Bronchial epithelial cell (primary cell): Measurements from ENCODE around the gene HSCB. TPM values are rescaled to one million over a fixed set of nuclear protein-coding genes. Genes with fewer than 3 reads are reported as not detected.
"Not testable (repeated sequence)": the region's sequence is repeated elsewhere in the genome, so short reads cannot be mapped to it uniquely, and the experiment has no call there.

Source experiments
- DNase-seq: peaks from one replicate; pipeline ENCODE4 v3.0.0-alpha.2; 2010; ENCODE audit warnings: low read depth
- FAIRE-seq: peaks from 2 replicates; lab custom pipeline; 2011; peaks lifted over from hg19 to GRCh38; lab: Jason Lieb, UNC
- H3K27me3 ChIP-seq: 2 replicates; pipeline ENCODE4 v1.5.1; 2011; ENCODE audit warnings: low read length; ENCODE audit not compliant: control insufficient read depth, insufficient read depth
- H3K36me3 ChIP-seq: 2 replicates; pipeline ENCODE4 v1.5.1; 2011; ENCODE audit warnings: low read length; ENCODE audit not compliant: control insufficient read depth, insufficient read depth
- H3K4me3 ChIP-seq: 2 replicates; pipeline ENCODE4 v1.5.1; 2011; ENCODE audit warnings: mild to moderate bottlenecking, low read depth, low read length, control low read depth
- CTCF ChIP-seq: IDR thresholded peaks from 2 replicates; pipeline ENCODE4 v1.5.1; 2011; ENCODE audit warnings: mild to moderate bottlenecking, moderate library complexity, low read length, control low read depth, inconsistent platforms; ENCODE audit not compliant: insufficient read depth, severe bottlenecking
- total RNA-seq: library from RNA; depleted of rRNA; stranded (reverse); fragments of >200 nt; gene quantifications from 2 replicates; pipeline ENCODE4 v1.2.1, GENCODE V29; 2014

HSCB gene
- total RNA-seq, 1 donor from 2014 or later: 24.7 TPM

- H3K27me3 ChIP-seq: no peaks in the 10 kb centered on the region
- no peak overlapping the region for H3K4me3 ChIP-seq
- H3K36me3 ChIP-seq: no peaks in the 10 kb centered on the region
- DNase-seq (no peak), FAIRE-seq (no peak)
- TF ChIP-seq CTCF: no peak
Observed at GRCh38 chr22:28736301-28737155, 5.3 kb upstream of the HSCB start.

GRCh38 chr22:28737701-28738100 lies 4.1 kb upstream of the HSCB start:
- FAIRE-seq: no peak
- H3K27me3 ChIP-seq: no peaks in the 10 kb centered on the region
- TF ChIP-seq CTCF: no peak
- H3K4me3 ChIP-seq: no peak overlapping the region
- H3K36me3 ChIP-seq: no peaks in the 10 kb centered on the region
- no peak for DNase-seq

- not testable (repeated sequence) for H3K36me3 ChIP-seq, H3K4me3 ChIP-seq, DNase-seq, H3K27me3 ChIP-seq, FAIRE-seq
Observed at GRCh38 chr22:28738876-28739275, 3.0 kb upstream of the HSCB start.

GRCh38 chr22:28741200-28741784 lies 547 bp upstream of the HSCB start:
- TF ChIP-seq CTCF: no peak
- Histone ChIP-seq H3K27me3 (no peaks in the 10 kb centered on the region), H3K4me3 (peak overlapping the region; percentile 76), H3K36me3 (peaks cover 7% of the 10 kb centered on the region)
- FAIRE-seq: no peak
- DNase-seq: no peak

GRCh38 chr22:28742562-28742962 lies 723 bp downstream of the HSCB start:
- DNase-seq: no peak
- Histone ChIP-seq H3K27me3 (no peaks in the 10 kb centered on the region), H3K36me3 (peaks cover 7% of the 10 kb centered on the region), H3K4me3 (peak overlapping the region; percentile 76)
- FAIRE-seq: no peak
- no peak for TF ChIP-seq CTCF

GRCh38 chr22:28743852-28744251 lies 2.0 kb downstream of the HSCB start:
- FAIRE-seq (no peak), DNase-seq (no peak)
- Histone ChIP-seq H3K4me3 (no peak overlapping the region), H3K36me3 (peaks cover 9% of the 10 kb centered on the region), H3K27me3 (no peaks in the 10 kb centered on the region)
- no peak for TF ChIP-seq CTCF
